GM12878 (cell line): ENCODE measurements around the gene IGSF1. TPM values are rescaled to one million over a fixed set of nuclear protein-coding genes. Genes with fewer than 3 reads are reported as not detected.

Source experiments
- ATAC-seq: fragments of 200-7000 bp; cut with Tn5 transposase; 3 replicates; pipeline ENCODE4 v1.9.1; 2020; ENCODE audit warnings: mild to moderate bottlenecking, moderate library complexity
- BruUV-seq: library from RNA; stranded (reverse); fragments of 400-500 nt; replicated peaks from 2 replicates; lab custom pipeline; 2021; lab: Mats Ljungman, UMichigan
- CTCF ChIA-PET: fragments of 300-600 bp; sonication (Branson Sonifier 250); formaldehyde crosslinking; extraction: SDS; loops from one replicate; lab custom pipeline; 2021; ENCODE audit warnings: inconsistent platforms; lab: Yijun Ruan, JAX
- POLR2A ChIA-PET: fragments of 350-600 bp; formaldehyde crosslinking; extraction: SDS; loops from one replicate; lab custom pipeline; 2021; ENCODE audit warnings: inconsistent platforms; lab: Charles Lee
- RAD21 ChIA-PET: fragments of 300-600 bp; sonication (Branson Sonifier 250); formaldehyde crosslinking; loops from one replicate; lab custom pipeline; 2023; ENCODE audit warnings: antibody characterized with exemption; ENCODE audit not compliant: unreplicated experiment; lab: Charles Lee
- SMC1A ChIA-PET: fragments of 300-600 bp; sonication (Branson Sonifier 250); formaldehyde crosslinking; loops from one replicate; lab custom pipeline; 2023; ENCODE audit not compliant: unreplicated experiment, uncharacterized antibody; lab: Charles Lee
- DNase-seq: peaks from one replicate; pipeline ENCODE4 v3.0.0-alpha.2; 2011; ENCODE audit warnings: low read depth, low spot score
- FAIRE-seq: peaks from 3 replicates; lab custom pipeline; 2011; peaks lifted over from hg19 to GRCh38; lab: Jason Lieb, UNC
- H2AFZ ChIP-seq: 2 replicates; pipeline ENCODE4 v1.6.0; 2011; ENCODE audit warnings: low read depth, low read length, control low read depth; ENCODE audit not compliant: control insufficient read depth
- H3K27ac ChIP-seq: 2 replicates; pipeline ENCODE4 v1.5.1; 2011; ENCODE audit warnings: control low read depth; ENCODE audit not compliant: control insufficient read depth, insufficient read depth
- H3K27me3 ChIP-seq, 2 experiments: replicated peaks in 1 of 2; 2 replicates each; pipeline versions ENCODE4 v1.6.0 to v1.6.1; 2011; ENCODE audit warnings: low read length in 1 of 2; ENCODE audit not compliant: control insufficient read depth in 2 of 2, insufficient read depth in 2 of 2
- H3K36me3 ChIP-seq, 2 experiments: 2 replicates each; pipeline ENCODE4 v1.5.1; 2011; ENCODE audit warnings: low read length in 1 of 2; ENCODE audit not compliant: control insufficient read depth in 2 of 2, insufficient read depth in 2 of 2
- H3K4me1 ChIP-seq: 2 replicates; pipeline ENCODE4 v1.6.1; 2011; ENCODE audit warnings: mild to moderate bottlenecking, low read length, moderate library complexity, mixed read lengths; ENCODE audit not compliant: control insufficient read depth, insufficient read depth
- H3K4me2 ChIP-seq: 2 replicates; pipeline ENCODE4 v1.6.0; 2011; ENCODE audit warnings: control low read depth; ENCODE audit not compliant: control insufficient read depth, insufficient read depth
- H3K4me3 ChIP-seq: fragments of 200-600 bp; sonication (generic); 2 replicates; pipeline ENCODE4 v1.5.1; 2016
- H3K79me2 ChIP-seq: 2 replicates; pipeline ENCODE4 v1.6.0; 2011; ENCODE audit warnings: low read length; ENCODE audit not compliant: control insufficient read depth, insufficient read depth
- H3K9ac ChIP-seq: 2 replicates; pipeline ENCODE4 v1.8.0; 2011; ENCODE audit warnings: low read length, control low read depth, mixed read lengths; ENCODE audit not compliant: control insufficient read depth, insufficient read depth
- H3K9me3 ChIP-seq: replicated peaks from 3 replicates; pipeline ENCODE4 v1.5.1; 2011; ENCODE audit warnings: mild to moderate bottlenecking, low read length; ENCODE audit not compliant: control insufficient read depth, insufficient read depth
- H4K20me1 ChIP-seq: 2 replicates; pipeline ENCODE4 v1.6.0; 2011; ENCODE audit not compliant: control insufficient read depth, insufficient read depth
- CHD2 ChIP-seq: IDR thresholded peaks from 2 replicates; pipeline ENCODE4 v1.6.1; 2011; ENCODE audit warnings: low read depth, low read length, improper control_type of control experiment, borderline replicate concordance
- EGR1 ChIP-seq, 2 experiments: IDR thresholded peaks; 1 replicate in 1 of 2; 2 replicates in 1 of 2; pipeline ENCODE4 v1.6.1; 2011 to 2012; ENCODE audit warnings: low read depth in 2 of 2, low read length in 2 of 2, borderline replicate concordance in 1 of 2, mild to moderate bottlenecking in 1 of 2, moderate library complexity in 1 of 2
- ESRRA ChIP-seq: IDR thresholded peaks from 2 replicates; pipeline ENCODE4 v1.6.1; 2012; ENCODE audit warnings: mild to moderate bottlenecking, low read length, improper control_type of control experiment
- HCFC1 ChIP-seq: fragments of 150-350 bp; IDR thresholded peaks from 2 replicates; pipeline ENCODE4 v1.6.1; 2014; ENCODE audit warnings: low read length
- KAT2A ChIP-seq: conservative IDR thresholded peaks from 2 replicates; pipeline ENCODE4 v1.6.1; 2011; ENCODE audit warnings: low read depth, low read length; ENCODE audit not compliant: control insufficient read depth
- WRNIP1 ChIP-seq: IDR thresholded peaks from 2 replicates; pipeline ENCODE4 v1.6.1; 2011; ENCODE audit warnings: low read depth, low read length, improper control_type of control experiment, borderline replicate concordance
- WGBS: methylation state at CpG from one replicate; pipeline ENCODE4 v1.1.6; 2016; ENCODE audit warnings: low lambda C conversion rate; ENCODE audit not compliant: insufficient replicate concordance, insufficient coverage; ENCODE audit errors: missing lambda C conversion rate; 5-methylcytosine and 5-hydroxymethylcytosine counted together
- in situ Hi-C: fragments of 300-500 bp; cut with MboI; formaldehyde crosslinking; loops from 9 replicates; pipeline ENCODE4 v1.14.3; 2018; ENCODE audit warnings: mixed read lengths
- intact Hi-C: fragments of 100-400 bp; cut with micrococcal nuclease; formaldehyde crosslinking; loops from one replicate; pipeline ENCODE4 v1.14.2; 2022; ENCODE audit not compliant: unreplicated experiment
- polyA plus RNA-seq, 11 experiments: library from polyadenylated mRNA; depleted of rRNA in 4 of 11; unstranded in 6 of 11; stranded (reverse) in 5 of 11; fragments of >200 nt; fragmentation: Nextera tagmentation in 4 of 11; fragmentation: Illumina TruSeq in 1 of 11; extraction: Ambion mirVana in 4 of 11; extraction: Trizol in 1 of 11; gene quantifications; 1 replicate in 1 of 11; 2 replicates in 10 of 11; pipeline versions ENCODE4 v1.2.1 to v1.2.3, GENCODE V29; 2011 to 2016; ENCODE audit warnings: inconsistent platforms in 2 of 11, missing spikeins in 2 of 11, low read depth in 1 of 11
- total RNA-seq, 4 experiments: library from RNA; depleted of rRNA in 3 of 4; stranded (reverse); fragments of >200 nt in 3 of 4; fragmentation: Illumina TruSeq in 1 of 4; extraction: Trizol in 1 of 4; gene quantifications; 2 replicates each; pipeline versions ENCODE4 v1.2.1 to v1.2.3, GENCODE V29; 2013 to 2021
- TF ChIP-seq, protein P1 (sequence below): IDR thresholded peaks from 2 replicates; pipeline ENCODE4 v1.6.1; 2011; ENCODE audit warnings: low read depth, mild to moderate bottlenecking, low read length, moderate library complexity, borderline replicate concordance; ENCODE audit errors: extremely low read depth
- TF ChIP-seq, protein P2 (sequence below): IDR thresholded peaks from 2 replicates; pipeline ENCODE4 v1.6.1; 2012; ENCODE audit warnings: low read depth, low read length, improper control_type of control experiment
- TF ChIP-seq, protein P3 (sequence below): IDR thresholded peaks from 2 replicates; pipeline ENCODE4 v1.6.1; 2012; ENCODE audit warnings: low read depth, low read length, improper control_type of control experiment
- TF ChIP-seq, protein P4 (sequence below): IDR thresholded peaks from 2 replicates; pipeline ENCODE4 v1.6.1; 2011; ENCODE audit warnings: borderline replicate concordance, low read depth, mild to moderate bottlenecking, moderate library complexity, mixed read lengths, low read length; ENCODE audit not compliant: insufficient read depth; ENCODE audit errors: extremely low read length

The IGSF1 gene
- total and polyA plus RNA-seq, 10 of the 15 experiments (the other 5 are each of a cell fraction or from before 2014, with no cell fraction given), result 0.04 to 0.08 TPM; not detected in 8

DNA sequence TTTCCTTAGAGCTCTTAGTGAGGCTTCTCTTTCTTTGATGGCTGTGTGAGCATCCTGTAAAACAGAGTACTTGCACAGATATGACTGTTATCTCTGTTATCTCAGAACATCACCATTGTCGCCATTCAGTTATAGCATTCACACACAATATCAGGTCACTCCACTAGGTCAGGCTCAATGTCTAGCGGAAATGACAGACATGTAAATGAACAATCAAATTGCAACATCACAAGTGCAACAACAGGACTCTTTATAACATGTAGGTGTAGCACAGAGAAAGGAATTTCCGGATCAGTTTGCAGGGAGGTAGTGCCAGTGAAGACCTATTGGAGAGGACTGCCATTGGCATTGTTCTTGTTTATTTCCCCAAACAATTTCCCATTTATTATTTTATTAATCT, 43.2 kb upstream of the IGSF1 start:
- Histone ChIP-seq H3K4me3 (no peak overlapping the region), H3K27ac (no peak overlapping the region), H3K4me1 (no peaks in the 10 kb centered on the region), H3K36me3 (no peaks in the 10 kb centered on the region), H2AFZ (no peak overlapping the region), H3K27me3 (no peaks in the 10 kb centered on the region), H3K4me2 (no peak overlapping the region), H3K9me3 (no peaks in the 10 kb centered on the region), H4K20me1 (no peaks in the 10 kb centered on the region), H3K9ac (no peak overlapping the region), H3K79me2 (no peaks in the 10 kb centered on the region)
- ChIA-PET RAD21 (no interaction called here), CTCF (no interaction called here), POLR2A (no interaction called here), SMC1A (no interaction called here)
- WGBS, result 0% methylated on average over 3 of the region's 3 CpGs
- BruUV-seq, result no TSS peak
- TF ChIP-seq, protein P1, sequence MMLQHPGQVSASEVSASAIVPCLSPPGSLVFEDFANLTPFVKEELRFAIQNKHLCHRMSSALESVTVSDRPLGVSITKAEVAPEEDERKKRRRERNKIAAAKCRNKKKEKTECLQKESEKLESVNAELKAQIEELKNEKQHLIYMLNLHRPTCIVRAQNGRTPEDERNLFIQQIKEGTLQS, result no peak
- TF ChIP-seq EGR1 (IDR thresholded peaks at IDR 0.05; ENCODE audit: borderline replicate concordance in 1 of 2, low read depth in 2 of 2, low read length in 2 of 2), result no peak
- TF ChIP-seq KAT2A, result no peak
- TF ChIP-seq, protein P2, sequence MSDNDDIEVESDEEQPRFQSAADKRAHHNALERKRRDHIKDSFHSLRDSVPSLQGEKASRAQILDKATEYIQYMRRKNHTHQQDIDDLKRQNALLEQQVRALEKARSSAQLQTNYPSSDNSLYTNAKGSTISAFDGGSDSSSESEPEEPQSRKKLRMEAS, result no peak
- no peak for TF ChIP-seq ESRRA
- ATAC-seq (no peak), FAIRE-seq (no peak), DNase-seq (no peak)
- in situ Hi-C loops, result no loop called here
- intact Hi-C loops, result no loop called here

DNA sequence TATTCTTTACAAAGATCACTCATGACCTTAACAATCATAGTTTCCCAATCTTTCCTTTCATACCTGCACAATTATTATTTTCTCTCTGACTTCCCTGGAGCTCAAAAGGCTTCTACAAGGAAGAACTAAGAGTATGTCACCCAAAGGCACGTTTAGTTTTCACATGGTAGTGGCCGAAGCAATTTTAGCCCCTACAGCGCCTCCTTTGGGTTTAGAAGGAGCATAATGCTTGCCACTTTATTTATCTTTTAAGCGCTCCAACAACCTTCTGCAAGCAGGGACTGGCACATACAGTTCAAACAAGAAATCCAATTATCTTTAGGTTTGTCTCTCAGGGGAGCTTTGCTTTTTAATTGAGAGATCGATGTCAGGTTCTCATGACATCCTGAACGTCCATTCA, 42.0 kb upstream of the IGSF1 start:
- no peaks in the 10 kb centered on the region for H4K20me1 ChIP-seq
- ChIA-PET POLR2A (no interaction called here), SMC1A (no interaction called here), RAD21 (no interaction called here), CTCF (no interaction called here)
- no peaks in the 10 kb centered on the region for H3K4me1 ChIP-seq
- ATAC-seq (no peak), DNase-seq (no peak), FAIRE-seq (no peak)
- BruUV-seq, result no TSS peak
- no peaks in the 10 kb centered on the region for H3K9me3 ChIP-seq
- no peaks in the 10 kb centered on the region for H3K27me3 ChIP-seq
- H2AFZ ChIP-seq, result no peak overlapping the region
- no peak overlapping the region for H3K27ac ChIP-seq
- in situ Hi-C loops (no loop called here), intact Hi-C loops (no loop called here)
- WGBS, result 16% methylated on average over 6 of the region's 6 CpGs
- no peak overlapping the region for H3K4me3 ChIP-seq
- TF ChIP-seq WRNIP1, result no peak
- TF ChIP-seq, protein P3, sequence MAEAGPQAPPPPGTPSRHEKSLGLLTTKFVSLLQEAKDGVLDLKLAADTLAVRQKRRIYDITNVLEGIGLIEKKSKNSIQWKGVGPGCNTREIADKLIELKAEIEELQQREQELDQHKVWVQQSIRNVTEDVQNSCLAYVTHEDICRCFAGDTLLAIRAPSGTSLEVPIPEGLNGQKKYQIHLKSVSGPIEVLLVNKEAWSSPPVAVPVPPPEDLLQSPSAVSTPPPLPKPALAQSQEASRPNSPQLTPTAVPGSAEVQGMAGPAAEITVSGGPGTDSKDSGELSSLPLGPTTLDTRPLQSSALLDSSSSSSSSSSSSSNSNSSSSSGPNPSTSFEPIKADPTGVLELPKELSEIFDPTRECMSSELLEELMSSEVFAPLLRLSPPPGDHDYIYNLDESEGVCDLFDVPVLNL, result no peak
- TF ChIP-seq CHD2, result no peak
- TF ChIP-seq, protein P4, sequence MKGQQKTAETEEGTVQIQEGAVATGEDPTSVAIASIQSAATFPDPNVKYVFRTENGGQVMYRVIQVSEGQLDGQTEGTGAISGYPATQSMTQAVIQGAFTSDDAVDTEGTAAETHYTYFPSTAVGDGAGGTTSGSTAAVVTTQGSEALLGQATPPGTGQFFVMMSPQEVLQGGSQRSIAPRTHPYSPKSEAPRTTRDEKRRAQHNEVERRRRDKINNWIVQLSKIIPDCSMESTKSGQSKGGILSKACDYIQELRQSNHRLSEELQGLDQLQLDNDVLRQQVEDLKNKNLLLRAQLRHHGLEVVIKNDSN, result no peak
- no peak for TF ChIP-seq HCFC1
- no peaks in the 10 kb centered on the region for H3K79me2 ChIP-seq
- no peaks in the 10 kb centered on the region for H3K36me3 ChIP-seq
- H3K9ac ChIP-seq, result no peak overlapping the region
- H3K4me2 ChIP-seq, result no peak overlapping the region
